Activated naive CD4-positive, alpha-beta T cell treated with anti-CD3 and anti-CD28 coated beads, Interleukin-2, amount 50 U/mL, for 24 hours (primary cell): ENCODE measurements around the gene AP4M1.
A peak's percentile ranks its signal among the peaks of the same experiment; 100 is the strongest.

Source experiments
- H3K27ac Mint-ChIP-seq: one replicate; pipeline ENCODE4 v1.8.0; 2021; ENCODE audit warnings: mild to moderate bottlenecking, mixed read lengths
- H3K27me3 Mint-ChIP-seq: one replicate; pipeline ENCODE4 v1.8.0; 2021; ENCODE audit warnings: mixed read lengths
- H3K36me3 Mint-ChIP-seq: one replicate; pipeline ENCODE4 v1.8.0; 2021; ENCODE audit warnings: mixed read lengths
- H3K4me1 Mint-ChIP-seq: one replicate; pipeline ENCODE4 v1.8.0; 2021; ENCODE audit warnings: mixed read lengths
- H3K4me3 Mint-ChIP-seq: one replicate; pipeline ENCODE4 v1.8.0; 2021; ENCODE audit warnings: mild to moderate bottlenecking, mixed read lengths
- H3K9me3 Mint-ChIP-seq: one replicate; pipeline ENCODE4 v1.8.0; 2021; ENCODE audit warnings: mixed read lengths

Gene AP4M1

DNA sequence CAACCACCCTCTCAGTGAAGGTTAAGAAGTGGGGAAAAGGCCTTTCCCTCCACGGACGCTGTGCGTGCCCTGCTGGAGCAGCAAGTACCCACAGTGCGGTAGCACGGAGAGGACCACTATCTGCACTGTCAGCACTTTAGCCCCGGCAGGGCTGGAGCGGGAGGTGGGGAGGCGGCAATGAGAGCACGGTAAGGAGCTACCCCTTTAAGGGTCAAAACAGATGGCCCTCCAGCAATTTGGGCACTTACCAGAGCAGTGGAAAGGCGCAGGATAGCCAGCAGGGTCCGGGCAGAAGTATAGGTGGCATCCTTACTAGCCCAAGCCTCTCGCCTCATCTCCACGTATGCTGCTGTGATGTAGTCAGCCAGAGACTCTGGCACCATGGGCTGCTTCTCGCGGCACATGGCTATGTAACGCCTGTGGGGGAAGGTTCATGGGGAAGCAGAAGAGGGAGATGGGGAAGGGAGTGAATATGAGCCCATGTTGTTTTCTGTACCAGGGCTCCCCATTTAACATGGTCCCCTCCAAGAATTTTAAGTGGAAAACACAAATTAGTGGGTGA, 7.4 kb upstream of the AP4M1 start:
- Mint-ChIP-seq H3K27ac (peak overlapping the region; percentile 23), H3K36me3 (peaks cover 23% of the 10 kb centered on the region), H3K4me3 (no peak overlapping the region), H3K9me3 (no peaks in the 10 kb centered on the region), H3K27me3 (no peaks in the 10 kb centered on the region), H3K4me1 (peaks cover 42% of the 10 kb centered on the region)

- Mint-ChIP-seq H3K4me1 (peaks cover 44% of the 10 kb centered on the region), H3K9me3 (no peaks in the 10 kb centered on the region), H3K27ac (peak overlapping the region; percentile 62), H3K4me3 (no peak overlapping the region), H3K27me3 (no peaks in the 10 kb centered on the region), H3K36me3 (peaks cover 32% of the 10 kb centered on the region)
These were observed 6.2 kb upstream of the AP4M1 start for GRCh38 chr7:100095289-100095688.

DNA sequence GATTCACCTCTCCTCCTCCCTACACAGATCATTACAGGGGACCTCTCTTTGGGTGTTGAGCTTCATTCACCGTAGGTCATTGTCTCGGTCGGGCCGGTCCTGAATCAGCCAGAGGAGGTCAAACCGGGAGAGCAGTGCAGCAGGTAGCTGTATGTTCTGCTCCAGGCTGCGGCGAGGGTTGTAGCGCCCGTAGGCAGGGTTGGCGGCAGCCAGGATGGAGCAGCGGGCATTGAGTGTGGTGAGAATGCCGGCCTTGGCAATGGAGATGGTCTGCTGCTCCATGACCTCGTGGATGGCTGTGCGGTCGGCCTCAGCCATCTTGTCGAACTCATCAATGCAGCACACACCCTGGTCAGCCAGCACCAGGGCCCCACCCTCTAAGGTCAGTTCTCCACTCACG, 5.7 kb upstream of the AP4M1 start:
- Mint-ChIP-seq H3K4me1 (peaks cover 40% of the 10 kb centered on the region), H3K27ac (peak overlapping the region; percentile 77), H3K27me3 (no peaks in the 10 kb centered on the region), H3K4me3 (no peak overlapping the region), H3K9me3 (no peaks in the 10 kb centered on the region), H3K36me3 (peaks cover 32% of the 10 kb centered on the region)

DNA sequence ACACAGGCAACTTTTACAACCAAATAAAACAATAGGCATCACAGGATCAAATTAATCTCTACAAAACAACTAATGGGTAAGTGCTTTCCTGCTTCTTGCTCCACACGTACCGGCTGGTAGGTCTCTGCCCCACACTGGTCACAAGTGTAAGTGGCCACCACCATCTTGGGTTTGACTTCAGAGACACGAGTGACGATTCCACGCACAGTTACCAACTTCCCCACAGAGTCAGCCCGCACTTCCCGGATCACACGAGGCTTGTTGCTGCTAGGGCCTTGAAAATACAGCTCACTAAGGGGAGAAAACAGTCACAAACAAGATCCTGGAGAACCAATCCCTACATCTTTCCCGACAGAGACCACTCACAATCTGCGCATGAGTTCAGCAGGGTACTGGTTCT, 2.5 kb upstream of the AP4M1 start:
- Mint-ChIP-seq H3K4me1 (peaks cover 47% of the 10 kb centered on the region), H3K9me3 (no peaks in the 10 kb centered on the region), H3K36me3 (peaks cover 32% of the 10 kb centered on the region), H3K4me3 (peak overlapping the region; percentile 75), H3K27ac (peak overlapping the region; percentile 87), H3K27me3 (no peaks in the 10 kb centered on the region)

GRCh38 chr7:100099452-100099851, 2.0 kb upstream of the AP4M1 start:
- Mint-ChIP-seq H3K36me3 (peaks cover 32% of the 10 kb centered on the region), H3K9me3 (no peaks in the 10 kb centered on the region), H3K27ac (peak overlapping the region; percentile 98), H3K4me1 (peaks cover 48% of the 10 kb centered on the region), H3K4me3 (peak overlapping the region; percentile 95), H3K27me3 (no peaks in the 10 kb centered on the region)

- no peaks in the 10 kb centered on the region for H3K27me3 Mint-ChIP-seq
- peaks cover 44% of the 10 kb centered on the region for H3K4me1 Mint-ChIP-seq
These were observed 925 bp upstream of the AP4M1 start for GRCh38 chr7:100100420-100101015.

GRCh38 chr7:100102950-100103840, 1.8 kb downstream of the AP4M1 start:
- Mint-ChIP-seq H3K4me3 (peak overlapping the region; percentile 84), H3K36me3 (peaks cover 17% of the 10 kb centered on the region), H3K27ac (no peak overlapping the region), H3K9me3 (no peaks in the 10 kb centered on the region), H3K27me3 (no peaks in the 10 kb centered on the region), H3K4me1 (peaks cover 33% of the 10 kb centered on the region)

More at GRCh38 chr7:100100420-100101015, 925 bp upstream of the AP4M1 start:
- peak overlapping the region; percentile 95 for H3K4me3 Mint-ChIP-seq
- no peaks in the 10 kb centered on the region for H3K9me3 Mint-ChIP-seq
- peaks cover 30% of the 10 kb centered on the region for H3K36me3 Mint-ChIP-seq
- peak overlapping the region; percentile 98 for H3K27ac Mint-ChIP-seq

DNA sequence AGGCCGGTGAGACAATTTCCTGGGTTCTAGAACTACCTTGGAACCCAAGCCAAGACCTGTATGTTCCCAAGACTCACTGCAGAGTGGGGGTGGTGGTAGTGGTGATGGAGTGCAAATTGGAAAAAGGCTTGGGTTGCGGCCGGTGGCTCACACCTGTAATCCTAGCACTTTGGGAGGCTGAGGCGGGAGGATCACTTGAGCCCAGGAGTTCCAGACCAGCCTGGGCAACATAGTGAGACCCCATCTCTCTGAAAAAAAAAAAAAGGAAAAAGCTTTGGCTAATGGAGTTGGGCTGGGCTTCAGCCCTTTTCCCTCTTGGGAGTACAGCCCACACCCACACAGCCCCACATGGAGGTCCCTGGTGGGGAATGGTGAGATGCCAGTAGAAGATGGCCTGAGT, 4.1 kb downstream of the AP4M1 start:
- no peaks in the 10 kb centered on the region for H3K36me3 Mint-ChIP-seq
- H3K27me3 Mint-ChIP-seq: no peaks in the 10 kb centered on the region
- no peak overlapping the region for H3K27ac Mint-ChIP-seq
- H3K4me3 Mint-ChIP-seq: no peak overlapping the region
- H3K4me1 Mint-ChIP-seq: peaks cover 11% of the 10 kb centered on the region
- no peaks in the 10 kb centered on the region for H3K9me3 Mint-ChIP-seq

- Mint-ChIP-seq H3K4me3 (no peak overlapping the region), H3K27me3 (no peaks in the 10 kb centered on the region), H3K36me3 (peaks cover 3% of the 10 kb centered on the region)
These were observed 5.2 kb downstream of the AP4M1 start for GRCh38 chr7:100106633-100107032.

GRCh38 chr7:100107125-100107737, 5.8 kb downstream of the AP4M1 start:
- Mint-ChIP-seq H3K36me3 (peaks cover 3% of the 10 kb centered on the region), H3K27me3 (no peaks in the 10 kb centered on the region), H3K27ac (peak overlapping the region; percentile 41), H3K9me3 (no peaks in the 10 kb centered on the region), H3K4me1 (peaks cover 11% of the 10 kb centered on the region), H3K4me3 (no peak overlapping the region)

More at GRCh38 chr7:100106633-100107032, 5.2 kb downstream of the AP4M1 start:
- peak overlapping the region; percentile 41 for H3K27ac Mint-ChIP-seq
- H3K4me1 Mint-ChIP-seq: peaks cover 11% of the 10 kb centered on the region
- H3K9me3 Mint-ChIP-seq: no peaks in the 10 kb centered on the region

DNA sequence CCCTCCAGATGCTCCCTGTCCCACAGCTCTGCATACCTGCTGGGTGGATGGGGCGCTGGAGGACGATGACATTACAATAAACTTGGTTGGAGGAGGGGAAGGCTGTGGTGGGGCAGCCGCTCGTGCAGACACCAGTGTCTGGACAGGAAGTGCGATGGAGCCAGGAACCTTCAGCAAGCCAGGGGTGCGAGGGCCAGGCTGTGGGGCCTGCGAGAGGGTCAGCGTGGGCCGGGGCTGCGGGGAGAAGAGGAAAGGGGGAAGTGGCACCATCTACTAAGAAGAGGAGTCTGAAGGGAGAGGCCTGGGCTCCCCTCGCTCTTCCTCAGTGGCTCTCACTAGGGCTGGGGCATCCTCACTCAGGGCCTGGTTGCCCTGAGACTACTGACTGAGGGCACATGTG, 6.4 kb downstream of the AP4M1 start:
- no peaks in the 10 kb centered on the region for H3K9me3 Mint-ChIP-seq
- no peak overlapping the region for H3K4me3 Mint-ChIP-seq
- H3K36me3 Mint-ChIP-seq: peaks cover 6% of the 10 kb centered on the region
- H3K27me3 Mint-ChIP-seq: no peaks in the 10 kb centered on the region
- H3K27ac Mint-ChIP-seq: no peak overlapping the region
- peaks cover 5% of the 10 kb centered on the region for H3K4me1 Mint-ChIP-seq

DNA sequence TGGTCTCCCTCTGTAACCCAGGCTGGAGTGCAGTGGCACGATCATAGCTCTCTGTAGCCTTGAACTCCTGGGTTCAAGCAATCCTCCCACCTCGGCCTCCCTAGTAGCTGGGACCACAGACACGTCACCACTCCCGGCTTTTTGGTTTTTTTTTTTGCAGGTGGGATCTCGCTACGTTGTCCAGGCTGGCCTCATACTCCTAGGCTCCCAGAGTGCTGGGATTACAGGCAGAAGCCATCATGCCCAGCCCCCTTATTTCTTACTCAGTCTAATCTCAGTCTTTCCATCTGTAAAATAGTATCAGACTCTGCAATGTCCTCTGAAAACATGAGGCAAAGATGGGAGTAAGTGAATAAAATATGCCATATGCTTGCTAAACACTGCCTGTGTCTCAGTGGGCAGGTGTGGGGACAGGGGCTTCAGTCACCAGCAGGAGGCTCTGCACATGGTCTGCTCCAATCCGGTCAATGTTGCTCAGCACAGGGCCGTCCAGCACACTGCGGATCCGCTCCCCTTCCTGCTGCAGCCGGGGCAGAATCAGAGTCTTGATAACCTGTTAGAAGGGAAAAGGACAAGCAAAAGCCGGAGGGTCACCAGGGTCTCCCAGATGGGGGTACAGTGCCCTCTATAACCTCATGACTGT, 8.2 kb downstream of the AP4M1 start:
- H3K4me1 Mint-ChIP-seq: no peaks in the 10 kb centered on the region
- H3K4me3 Mint-ChIP-seq: no peak overlapping the region
- peaks cover 6% of the 10 kb centered on the region for H3K36me3 Mint-ChIP-seq
- no peaks in the 10 kb centered on the region for H3K27me3 Mint-ChIP-seq
- no peaks in the 10 kb centered on the region for H3K9me3 Mint-ChIP-seq
- H3K27ac Mint-ChIP-seq: no peak overlapping the region

- H3K4me1 Mint-ChIP-seq: peaks cover 4% of the 10 kb centered on the region
- H3K9me3 Mint-ChIP-seq: no peaks in the 10 kb centered on the region
- H3K27ac Mint-ChIP-seq: no peak overlapping the region
- no peak overlapping the region for H3K4me3 Mint-ChIP-seq
- H3K36me3 Mint-ChIP-seq: peaks cover 6% of the 10 kb centered on the region
- no peaks in the 10 kb centered on the region for H3K27me3 Mint-ChIP-seq
These were observed 9.7 kb downstream of the AP4M1 start for GRCh38 chr7:100111156-100111555.

GRCh38 chr7:100111914-100112313, 10.5 kb downstream of the AP4M1 start:
- Mint-ChIP-seq H3K4me1 (peaks cover 4% of the 10 kb centered on the region), H3K4me3 (no peak overlapping the region), H3K9me3 (no peaks in the 10 kb centered on the region), H3K27me3 (no peaks in the 10 kb centered on the region), H3K27ac (no peak overlapping the region), H3K36me3 (peaks cover 7% of the 10 kb centered on the region)

GRCh38 chr7:100115026-100115425, 13.6 kb downstream of the AP4M1 start:
- Mint-ChIP-seq H3K27ac (no peak overlapping the region), H3K4me1 (peaks cover 18% of the 10 kb centered on the region), H3K27me3 (no peaks in the 10 kb centered on the region), H3K9me3 (no peaks in the 10 kb centered on the region), H3K4me3 (no peak overlapping the region), H3K36me3 (peaks cover 7% of the 10 kb centered on the region)
